AML-193 (cell line): ENCODE results near the gene HNRNPL.
"Not testable (repeated sequence)": the region's sequence is repeated elsewhere in the genome, so short reads cannot be mapped to it uniquely, and the experiment has no call there.

Experiments used
- DNase-seq, 2 experiments: peaks; one replicate each; lab custom pipeline; 2025; lab: John Stamatoyannopoulos, UW

Gene HNRNPL

GRCh38 chr19:38800577-38801347 is 49.0 kb downstream of the HNRNPL start:
- DNase-seq, result no peak

DNA sequence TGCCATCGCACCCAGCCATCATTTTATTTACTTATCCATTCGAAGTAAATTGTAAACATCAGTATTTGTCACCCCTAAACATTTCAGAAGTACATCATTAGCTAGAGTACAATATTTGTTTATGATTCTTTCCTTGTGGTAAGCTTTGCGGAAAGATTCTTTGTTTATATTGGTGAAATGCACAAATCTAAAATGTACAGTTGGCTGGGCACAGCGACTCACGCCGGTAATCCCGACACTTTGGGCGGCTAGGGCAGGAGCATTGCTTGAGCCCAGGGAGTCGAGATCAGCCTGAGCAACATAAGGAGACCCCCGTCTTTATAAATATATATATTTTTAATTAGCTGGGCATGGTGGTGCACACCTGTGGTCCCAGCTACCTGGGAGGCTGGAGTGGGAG is 50.7 kb downstream of the HNRNPL start:
- DNase-seq, result no peak

DNA sequence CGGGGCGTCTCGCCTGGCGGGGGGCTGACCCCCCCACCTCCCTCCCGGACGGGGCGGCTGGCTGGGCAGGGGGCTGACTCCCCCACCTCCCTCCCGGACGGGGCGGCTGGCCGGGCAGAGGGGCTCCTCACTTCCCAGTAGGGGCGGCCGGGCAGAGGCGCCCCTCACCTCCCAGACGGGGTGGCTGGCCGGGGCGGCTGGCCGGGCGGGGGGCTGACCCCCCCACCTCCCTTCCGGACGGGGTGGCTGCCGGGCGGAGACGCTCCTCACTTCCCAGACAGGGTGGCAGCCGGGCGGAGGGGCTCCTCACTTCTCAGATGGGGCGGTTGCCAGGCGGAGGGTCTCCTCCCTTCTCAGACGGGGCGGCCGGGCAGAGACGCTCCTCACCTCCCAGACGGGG is 52.0 kb downstream of the HNRNPL start:
- DNase-seq, result not testable (repeated sequence)

DNA sequence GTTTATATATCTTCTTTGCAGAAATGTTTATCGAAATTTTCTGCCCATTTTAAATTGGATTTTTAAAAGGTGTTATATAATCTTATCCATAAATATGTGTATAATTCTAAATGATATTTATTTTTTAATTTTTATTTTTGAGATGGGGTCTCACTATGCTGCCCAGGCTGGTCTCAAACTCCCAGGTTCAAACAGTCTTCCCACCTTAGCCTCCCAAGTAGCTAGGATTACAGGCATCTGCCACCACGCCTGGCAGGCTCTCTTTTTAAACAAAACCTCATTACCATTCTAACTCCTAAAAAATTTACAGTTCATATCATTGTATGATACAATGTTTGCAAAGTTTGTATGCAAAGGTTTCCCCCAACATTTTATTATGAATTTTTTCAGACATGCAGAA is 53.6 kb downstream of the HNRNPL start:
- DNase-seq, result no peak

DNA sequence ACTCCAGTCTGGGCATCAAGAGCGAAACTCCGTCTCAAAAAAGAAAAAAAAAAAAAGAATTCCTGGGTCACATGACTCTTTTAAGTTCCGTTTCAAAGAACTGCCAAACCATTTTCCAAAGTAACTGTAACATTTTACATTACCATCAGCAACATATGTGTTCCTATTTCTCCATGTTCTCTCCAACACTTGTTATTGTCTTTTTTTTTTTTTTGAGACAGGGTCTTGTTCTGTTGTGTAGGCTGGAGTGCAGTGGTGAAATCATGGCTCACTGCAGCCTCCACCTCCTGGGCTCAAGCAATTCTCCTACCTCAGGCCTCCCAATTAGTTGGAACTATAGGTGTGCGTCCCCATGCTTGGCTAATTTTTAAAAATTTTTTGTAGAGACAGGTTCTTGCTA is 54.2 kb downstream of the HNRNPL start:
- DNase-seq, result no peak

- DNase-seq, result no peak
Measured at GRCh38 chr19:38793671-38794070, 56.1 kb downstream of the HNRNPL start.

DNA sequence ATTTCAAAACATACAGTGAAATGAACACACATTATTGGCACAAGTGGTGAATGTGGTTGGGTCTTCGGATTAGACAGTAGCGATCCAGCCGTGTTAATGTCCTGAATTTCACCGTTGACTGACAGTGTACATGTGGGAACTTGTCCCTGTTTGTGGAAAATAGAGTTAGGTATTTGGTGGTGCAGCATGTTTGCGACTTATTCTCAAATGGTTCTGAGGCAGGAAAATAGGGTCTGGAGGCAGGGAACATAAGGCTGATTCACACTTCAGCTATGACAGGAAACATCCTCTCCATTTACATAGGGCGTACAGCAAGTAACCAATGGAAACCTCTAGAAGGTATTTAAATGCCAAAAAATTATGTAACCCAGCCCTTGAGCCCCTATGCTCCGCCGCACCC is 56.6 kb downstream of the HNRNPL start:
- no peak for DNase-seq

DNA sequence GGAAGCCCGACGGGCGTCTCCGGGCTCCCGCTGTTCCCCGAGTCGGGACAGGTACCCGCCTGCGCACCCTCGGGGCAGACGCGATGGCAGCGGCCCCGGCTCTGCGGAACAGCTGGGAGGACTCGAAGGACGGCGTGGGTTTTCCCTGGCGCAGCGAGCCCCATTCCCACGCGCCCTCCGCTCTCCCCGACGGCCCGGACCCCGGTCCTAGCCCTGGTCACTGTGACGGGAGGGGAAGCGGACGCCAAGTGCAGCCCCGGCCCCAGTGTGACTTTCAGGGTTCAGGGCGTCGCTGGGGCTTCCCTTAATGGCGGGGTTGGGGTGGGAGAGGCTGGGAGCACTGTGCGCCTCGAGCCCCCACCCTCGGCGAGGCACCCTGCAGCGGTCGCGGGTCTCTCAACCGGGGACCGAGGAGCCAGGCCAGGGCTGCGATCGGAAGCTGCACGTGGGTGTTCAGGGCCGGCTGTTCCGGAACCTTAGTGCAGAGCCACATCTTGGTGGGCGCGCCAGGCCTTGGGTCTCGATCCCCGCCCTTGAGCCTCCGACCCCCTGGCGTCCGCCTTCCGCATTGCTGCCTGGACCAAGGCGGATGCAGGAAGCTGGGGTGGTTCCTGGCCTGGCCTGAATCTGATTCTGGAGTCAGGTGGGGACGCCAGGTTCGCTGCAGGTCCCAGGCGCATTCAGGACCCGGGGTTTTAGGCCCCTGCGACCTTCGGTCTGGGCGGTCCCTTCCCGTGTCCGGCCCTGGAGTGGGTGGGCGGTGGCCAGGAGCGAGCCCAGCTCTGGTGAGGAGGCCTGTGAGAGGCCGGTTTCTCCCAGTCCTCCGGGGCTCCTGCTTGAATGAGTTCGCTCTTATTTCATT is 57.3 kb downstream of the HNRNPL start:
- DNase-seq, result no peak

- not testable (repeated sequence) for DNase-seq
Measured at GRCh38 chr19:38791451-38792064, 58.2 kb downstream of the HNRNPL start.

DNA sequence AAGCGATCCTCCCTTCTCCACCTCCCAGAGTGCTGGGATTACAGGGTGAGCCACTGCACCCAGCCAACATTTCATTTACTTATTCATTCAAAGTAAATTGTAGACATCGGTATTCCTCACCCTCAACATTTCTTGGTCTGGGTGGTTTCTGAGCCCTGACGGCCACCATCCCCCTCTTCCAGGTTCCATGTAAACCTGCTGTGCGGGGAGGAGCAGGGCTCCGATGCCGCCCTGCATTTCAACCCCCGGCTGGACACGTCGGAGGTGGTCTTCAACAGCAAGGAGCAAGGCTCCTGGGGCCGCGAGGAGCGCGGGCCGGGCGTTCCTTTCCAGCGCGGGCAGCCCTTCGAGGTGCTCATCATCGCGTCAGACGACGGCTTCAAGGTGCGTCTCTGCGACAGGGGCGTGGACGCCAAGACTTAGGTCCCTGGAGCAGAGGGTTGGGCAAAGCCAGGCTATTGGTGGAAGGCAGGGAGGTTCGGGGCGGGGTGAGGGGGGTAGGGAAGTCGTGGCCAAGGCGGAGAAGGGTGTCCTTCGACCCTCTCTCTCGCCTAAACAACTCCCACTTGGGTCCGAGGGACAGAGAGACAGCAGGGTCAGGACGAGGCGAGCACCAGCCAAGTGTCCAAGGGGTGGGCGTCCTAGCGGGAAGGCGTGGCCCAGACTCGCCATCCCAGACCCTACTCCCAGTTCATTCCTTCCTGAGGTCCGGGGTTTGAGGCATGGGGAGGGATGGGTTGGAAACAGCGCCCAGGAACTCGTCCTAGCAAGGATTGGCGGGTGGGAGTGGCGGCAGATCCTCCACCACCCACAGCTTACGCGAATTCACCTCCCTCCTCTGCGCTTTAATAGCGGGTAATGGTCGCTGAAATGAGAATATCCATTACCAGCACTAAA is 59.0 kb downstream of the HNRNPL start:
- not testable (repeated sequence) for DNase-seq

- DNase-seq, result no peak
Measured at GRCh38 chr19:38788478-38789243, 61.1 kb downstream of the HNRNPL start, which contains the start of gene LGALS7B. Gene LGALS7B, plus strand, starts transcription at chr19:38789200. Its CDS starts 27 bp downstream, at chr19:38789227.

GRCh38 chr19:38786572-38787265 is 63.1 kb downstream of the HNRNPL start:
- no peak for DNase-seq
